NCI-H226 (cell line): Measurements from ENCODE around the gene HSPA12B.

Source experiments
- DNase-seq: peaks from one replicate; pipeline ENCODE4 v3.0.0-alpha.2; 2015

The HSPA12B gene

GRCh38 chr20:3729811-3730540, 2.5 kb upstream of the HSPA12B start:
- DNase-seq, result no peak

- DNase-seq, result no peak
Observed at GRCh38 chr20:3730803-3731672, 1.4 kb upstream of the HSPA12B start.

GRCh38 chr20:3731944-3732326, 550 bp upstream of the HSPA12B start:
- DNase-seq, result no peak

GRCh38 chr20:3733119-3733995, 872 bp downstream of the HSPA12B start:
- DNase-seq, result no peak

- DNase-seq, result no peak
Observed at GRCh38 chr20:3734111-3734843, 1.8 kb downstream of the HSPA12B start.

- DNase-seq, result no peak
Observed at GRCh38 chr20:3735768-3736167, 3.3 kb downstream of the HSPA12B start.

GRCh38 chr20:3738111-3739053, 5.9 kb downstream of the HSPA12B start:
- DNase-seq, result no peak

GRCh38 chr20:3739054-3739925, 6.8 kb downstream of the HSPA12B start:
- DNase-seq, result no peak

- DNase-seq, result no peak
Observed at GRCh38 chr20:3739926-3740451, 7.5 kb downstream of the HSPA12B start.

- no peak for DNase-seq
Observed at GRCh38 chr20:3740615-3741301, 8.3 kb downstream of the HSPA12B start.

- no peak for DNase-seq
Observed at GRCh38 chr20:3741836-3742458, 9.5 kb downstream of the HSPA12B start.

GRCh38 chr20:3743251-3743650, 10.8 kb downstream of the HSPA12B start:
- DNase-seq, result no peak

- no peak for DNase-seq
Observed at GRCh38 chr20:3744037-3744436, 11.6 kb downstream of the HSPA12B start.

- no peak for DNase-seq
Observed at GRCh38 chr20:3744806-3745685, 12.6 kb downstream of the HSPA12B start.

- no peak for DNase-seq
Observed at GRCh38 chr20:3745686-3746173, 13.2 kb downstream of the HSPA12B start.

GRCh38 chr20:3747471-3747870, 15.0 kb downstream of the HSPA12B start:
- no peak for DNase-seq

GRCh38 chr20:3748073-3748472, 15.6 kb downstream of the HSPA12B start:
- DNase-seq, result no peak
